ENCODE data around the gene CYP8B1. TPM values are rescaled to one million over a fixed set of nuclear protein-coding genes. Genes with fewer than 3 reads are reported as not detected.

The CYP8B1 gene
- total RNA-seq, 1 donor from 2014 or later = not detected

DNA sequence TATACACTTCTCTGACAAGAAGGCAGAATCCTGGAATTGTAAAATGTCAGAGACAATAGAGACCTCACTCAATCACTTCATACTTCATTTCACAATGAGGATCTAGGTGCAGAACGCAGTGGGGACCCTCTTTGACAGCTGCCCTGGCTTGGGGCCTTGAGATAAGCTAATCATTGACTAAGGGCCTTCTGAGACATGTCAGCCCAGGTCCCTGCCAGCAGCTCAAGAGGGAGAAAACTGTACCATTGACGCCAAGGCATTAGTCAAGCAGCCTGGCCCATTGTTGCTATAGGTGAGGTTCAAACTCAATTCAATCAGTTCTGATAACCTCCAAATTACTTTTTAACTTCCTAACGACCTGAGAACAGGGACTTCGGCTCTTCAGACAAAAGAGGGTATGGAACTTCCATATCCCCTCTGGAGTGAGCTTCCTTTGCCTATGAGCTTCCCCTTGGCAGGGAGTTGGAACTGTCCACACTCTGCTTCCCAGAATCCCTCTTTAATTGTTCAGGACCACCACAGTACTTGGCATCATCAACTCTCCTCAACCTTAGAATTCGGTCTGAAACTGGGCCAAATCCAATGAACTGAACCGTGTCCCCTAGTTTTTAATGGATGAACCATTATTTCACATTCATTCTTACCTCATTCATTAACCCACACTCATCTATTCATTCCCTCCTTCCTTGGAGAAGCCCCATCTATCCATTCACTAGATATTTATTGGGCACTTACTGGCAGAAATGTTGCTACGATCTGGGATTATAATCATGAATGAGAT, 1.5 kb upstream of the CYP8B1 start:
- H3K4me3 Mint-ChIP-seq = no peak overlapping the region
- no peak overlapping the region for H3K27ac Mint-ChIP-seq (ENCODE audit: unreplicated experiment)
- no peak for DNase-seq (ENCODE audit: low read depth, low spot score)
- no peaks in the 10 kb centered on the region for H3K9me3 Mint-ChIP-seq
- no peaks in the 10 kb centered on the region for H3K36me3 Mint-ChIP-seq (ENCODE audit: low read depth)
- peaks cover 7% of the 10 kb centered on the region for H3K4me1 Mint-ChIP-seq
- H3K27me3 Mint-ChIP-seq (ENCODE audit: low read depth) = peaks cover 35% of the 10 kb centered on the region
- TF ChIP-seq CTCF (conservative IDR thresholded peaks at IDR 0.05) = no peak

DNA sequence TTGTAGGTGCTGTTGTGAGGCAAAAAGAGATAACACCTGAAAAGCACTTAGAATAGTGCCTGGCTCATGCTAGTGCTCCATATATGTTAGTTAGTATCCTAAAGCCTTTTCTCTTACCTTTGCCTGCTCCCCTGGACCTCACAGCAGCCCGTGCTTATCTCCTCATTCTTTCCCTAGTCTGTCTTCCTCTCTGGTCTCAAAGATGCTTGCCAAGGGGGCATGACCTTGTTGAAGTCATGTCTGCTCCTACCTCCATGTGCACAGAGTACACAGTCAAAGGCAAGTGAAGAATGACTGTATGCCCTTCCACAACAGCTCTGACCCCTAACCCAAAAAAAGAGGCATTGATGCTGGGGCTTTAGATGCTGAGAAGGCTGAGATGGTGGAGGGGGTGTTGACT, 722 bp upstream of the CYP8B1 start:
- DNase-seq (ENCODE audit: low read depth, low spot score) = no peak

DNA sequence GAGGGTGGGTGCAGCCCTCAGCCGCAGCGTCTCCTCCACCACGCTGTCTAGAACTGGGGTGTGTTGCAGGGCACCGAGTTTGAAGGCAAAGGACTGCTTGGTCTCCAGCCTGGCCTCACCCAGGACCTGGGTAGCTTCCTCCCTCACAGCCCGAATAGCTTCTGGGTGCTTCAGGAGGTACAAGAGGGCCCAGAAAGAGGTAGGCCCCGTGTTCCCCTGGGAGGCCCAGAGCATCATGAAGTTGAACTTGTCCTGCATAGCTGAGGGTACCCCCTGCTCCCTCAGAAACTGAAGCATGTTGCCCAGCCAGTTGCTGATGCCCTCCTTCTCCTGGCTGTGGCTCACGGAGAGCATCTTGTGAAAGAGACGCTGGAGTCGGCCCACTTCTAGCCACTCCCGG, 930 bp downstream of the CYP8B1 start:
- no peak for TF ChIP-seq CTCF (conservative IDR thresholded peaks at IDR 0.05)
- peaks cover 31% of the 10 kb centered on the region for H3K27me3 Mint-ChIP-seq (ENCODE audit: low read depth)
- no peaks in the 10 kb centered on the region for H3K9me3 Mint-ChIP-seq
- no peaks in the 10 kb centered on the region for H3K4me1 Mint-ChIP-seq
- no peaks in the 10 kb centered on the region for H3K36me3 Mint-ChIP-seq (ENCODE audit: low read depth)
- no peak overlapping the region for H3K4me3 Mint-ChIP-seq
- H3K27ac Mint-ChIP-seq (ENCODE audit: unreplicated experiment) = no peak overlapping the region
- DNase-seq (ENCODE audit: low read depth, low spot score) = no peak

More for the DNA sequence above, 722 bp upstream of the CYP8B1 start:
- no peak for TF ChIP-seq CTCF (conservative IDR thresholded peaks at IDR 0.05)
- Mint-ChIP-seq H3K4me1 (peaks cover 5% of the 10 kb centered on the region), H3K9me3 (no peaks in the 10 kb centered on the region), H3K27me3 (ENCODE audit: low read depth) (peaks cover 35% of the 10 kb centered on the region), H3K36me3 (ENCODE audit: low read depth) (no peaks in the 10 kb centered on the region), H3K4me3 (no peak overlapping the region), H3K27ac (ENCODE audit: unreplicated experiment) (no peak overlapping the region)

- peaks cover 31% of the 10 kb centered on the region for H3K27me3 Mint-ChIP-seq (ENCODE audit: low read depth)
- no peaks in the 10 kb centered on the region for H3K4me1 Mint-ChIP-seq
- no peaks in the 10 kb centered on the region for H3K36me3 Mint-ChIP-seq (ENCODE audit: low read depth)
- TF ChIP-seq CTCF (conservative IDR thresholded peaks at IDR 0.05) = no peak
- no peak for DNase-seq (ENCODE audit: low read depth, low spot score)
- H3K27ac Mint-ChIP-seq (ENCODE audit: unreplicated experiment) = no peak overlapping the region
- no peaks in the 10 kb centered on the region for H3K9me3 Mint-ChIP-seq
- H3K4me3 Mint-ChIP-seq = no peak overlapping the region
Measured at GRCh38 chr3:42873221-42873982, 2.3 kb downstream of the CYP8B1 start.

GRCh38 chr3:42872718-42873117, 3.0 kb downstream of the CYP8B1 start:
- peaks cover 25% of the 10 kb centered on the region for H3K27me3 Mint-ChIP-seq (ENCODE audit: low read depth)
- DNase-seq (ENCODE audit: low read depth, low spot score) = no peak
- H3K36me3 Mint-ChIP-seq (ENCODE audit: low read depth) = no peaks in the 10 kb centered on the region
- H3K27ac Mint-ChIP-seq (ENCODE audit: unreplicated experiment) = no peak overlapping the region
- no peak for TF ChIP-seq CTCF (conservative IDR thresholded peaks at IDR 0.05)
- no peaks in the 10 kb centered on the region for H3K4me1 Mint-ChIP-seq
- no peak overlapping the region for H3K4me3 Mint-ChIP-seq
- H3K9me3 Mint-ChIP-seq = no peaks in the 10 kb centered on the region
